Right lung (tissue), 5 donors: ENCODE measurements around the gene IRF4. TPM values are rescaled to one million over a fixed set of nuclear protein-coding genes. Genes with fewer than 3 reads are reported as not detected.

Experiments
- DNase-seq, 2 donors: peaks; one replicate each; pipeline ENCODE4 v3.0.0-alpha.2; 2013
- polyA plus RNA-seq, 5 donors: library from polyadenylated mRNA; unstranded; fragments of 120-200 nt; gene quantifications; one replicate each; pipeline versions ENCODE4 v1.2.1 to v1.2.3, GENCODE V29; 2013; ENCODE audit warnings: inconsistent platforms in 1 of 5, low replicate concordance in 1 of 5; ENCODE audit not compliant: insufficient read length in 5 of 5, insufficient read depth in 1 of 5

Gene IRF4
- polyA plus RNA-seq, 5 donors, result 0.19 to 0.86 (median 0.27) TPM

DNA sequence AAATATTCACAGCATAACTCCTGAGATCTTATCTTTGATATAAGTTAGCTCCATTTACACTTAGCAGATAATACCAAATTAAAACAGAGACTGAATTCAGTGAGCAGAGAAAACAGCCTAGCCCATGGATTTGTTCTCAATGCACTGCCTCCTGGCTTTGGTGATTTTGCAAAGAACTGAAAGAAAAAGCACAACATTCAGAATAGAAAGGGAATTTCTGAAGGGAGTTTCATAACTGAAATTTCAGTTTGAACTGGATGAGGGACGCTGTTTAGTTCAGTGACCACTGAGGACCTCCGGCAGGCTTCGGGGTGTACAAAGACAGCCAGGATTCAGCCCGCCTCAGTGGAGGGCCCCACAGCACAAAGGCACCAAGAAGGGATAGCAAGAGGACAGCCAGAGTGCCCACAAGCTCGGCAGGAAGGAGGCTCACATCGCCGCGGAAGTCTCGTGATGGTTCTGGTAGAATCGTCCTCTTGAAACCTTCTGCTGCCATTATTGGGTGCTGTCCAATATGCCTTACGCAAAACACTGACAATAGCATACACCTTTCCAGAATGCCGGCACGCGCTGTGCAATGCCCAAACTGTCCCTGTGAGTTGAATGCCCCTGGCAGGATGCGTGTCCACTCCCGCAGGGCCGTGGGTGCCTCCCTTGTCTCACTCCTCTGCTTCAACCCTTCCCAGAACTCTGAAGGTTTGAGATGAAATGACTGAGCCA is 9.7 kb upstream of the IRF4 start:
- DNase-seq, result no peak

DNA sequence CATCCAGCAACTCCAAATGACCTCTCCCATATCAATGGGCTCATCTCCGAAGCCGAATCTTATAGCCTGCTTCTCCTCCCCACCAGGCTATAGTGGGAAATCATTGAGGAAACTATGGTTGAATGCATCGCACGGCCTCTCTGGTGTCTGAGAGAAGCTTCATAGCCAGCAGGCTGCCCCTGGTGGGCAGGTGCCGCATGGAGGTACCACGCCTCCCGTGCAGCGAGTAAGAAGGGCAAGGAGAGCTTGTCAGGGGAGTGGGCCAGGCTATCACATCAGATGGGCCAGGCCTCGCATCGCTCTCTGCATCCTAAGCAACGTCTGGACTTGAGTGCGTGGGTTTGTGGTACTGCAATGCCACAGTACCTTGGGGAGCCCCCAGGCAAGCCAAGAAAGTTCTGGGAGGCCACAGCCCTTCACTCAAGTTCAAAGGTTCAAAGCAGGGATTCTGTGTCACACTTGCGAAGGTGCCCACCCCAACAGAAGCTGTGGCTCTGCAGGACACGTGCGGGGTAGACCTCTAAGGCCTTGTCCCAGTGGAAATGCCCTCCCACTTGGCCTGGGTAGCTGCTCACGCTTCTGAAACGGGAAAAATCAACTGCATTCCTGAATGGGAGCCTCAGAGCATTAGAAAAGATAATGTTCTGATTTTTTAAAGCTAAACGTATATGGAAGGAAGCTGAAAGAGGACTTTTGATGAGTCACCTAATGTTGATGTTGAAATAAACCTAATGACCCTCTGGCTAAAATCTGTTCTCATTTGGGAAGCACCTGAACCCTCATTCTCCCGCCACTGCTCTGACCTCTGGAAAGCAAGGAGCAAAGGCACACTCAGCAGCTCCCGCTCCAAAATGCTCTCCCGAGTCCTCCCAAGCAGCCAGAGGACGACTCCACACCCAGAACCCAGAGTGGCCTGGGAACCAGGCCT is 8.4 kb upstream of the IRF4 start:
- DNase-seq, result no peak

- no peak for DNase-seq
These were observed 7.7 kb upstream of the IRF4 start for GRCh38 chr6:383856-384255.

DNA sequence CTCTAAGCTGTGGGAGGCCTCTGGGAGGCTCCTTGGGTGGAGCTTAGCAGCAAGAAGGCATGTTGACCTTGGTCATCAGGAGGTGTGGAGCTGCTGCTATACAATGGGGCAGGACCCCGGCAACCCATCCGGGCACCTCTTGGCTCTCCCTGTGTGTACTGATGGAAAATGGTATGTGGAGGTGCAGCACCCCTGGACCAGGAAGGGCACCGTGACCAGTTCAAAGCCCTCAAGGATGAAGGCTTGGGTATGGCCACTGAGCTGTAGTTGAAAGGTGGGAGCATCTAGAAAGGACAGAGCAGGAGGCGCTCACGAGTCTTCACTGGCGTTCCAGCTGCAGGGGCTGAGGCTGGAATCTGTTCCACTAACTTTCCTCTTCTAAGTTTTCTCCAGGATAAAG is 6.7 kb upstream of the IRF4 start:
- DNase-seq, result no peak

GRCh38 chr6:385614-386013 is 5.9 kb upstream of the IRF4 start:
- no peak for DNase-seq

DNA sequence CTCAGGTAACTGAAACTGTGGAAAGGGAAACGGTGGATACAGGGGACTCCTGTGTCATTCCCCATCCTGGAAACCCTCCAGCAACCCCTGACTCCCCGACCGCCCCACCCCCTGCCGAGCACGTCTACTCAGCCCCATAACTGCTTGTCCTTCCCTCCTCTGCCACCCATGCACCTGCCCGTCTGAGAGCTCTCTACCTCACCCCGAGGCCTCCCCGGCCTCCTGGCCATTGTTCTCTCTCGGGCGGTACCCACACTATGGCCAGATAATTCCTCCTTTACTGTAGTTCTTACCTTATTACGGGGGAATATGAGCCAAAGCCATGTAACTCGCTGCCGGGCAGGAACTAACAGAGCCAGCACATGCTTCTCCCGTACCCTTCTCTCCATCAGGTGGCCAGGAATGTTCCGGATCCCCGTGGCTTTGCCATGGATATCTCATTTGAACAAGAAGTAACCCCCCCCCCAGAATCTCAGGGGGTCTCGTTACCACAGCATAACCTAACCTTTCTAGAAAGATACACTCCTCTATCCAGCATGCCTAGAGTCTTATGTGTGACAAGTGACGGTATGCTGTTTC is 4.8 kb upstream of the IRF4 start:
- no peak for DNase-seq

DNA sequence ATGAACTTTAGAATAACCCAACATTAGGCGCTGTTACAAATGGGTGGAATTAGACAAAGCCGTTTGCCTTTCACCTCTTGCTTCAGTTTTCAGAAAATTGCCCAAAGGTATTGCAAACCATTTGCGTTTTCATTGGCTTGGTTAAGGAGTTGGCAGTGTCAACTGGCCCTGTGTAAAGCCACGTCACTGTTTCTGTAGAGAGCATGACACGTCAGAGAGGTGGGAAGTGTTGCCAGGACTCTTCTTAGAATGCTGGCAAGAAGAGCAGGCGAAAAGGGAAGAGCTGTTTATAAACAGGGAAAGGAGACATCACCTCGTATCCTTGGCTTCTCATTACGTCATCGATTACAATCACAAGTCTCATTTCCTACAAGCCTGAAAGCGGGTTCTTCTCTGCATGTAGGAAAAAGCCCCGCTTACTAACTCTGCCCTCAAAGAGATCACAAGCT is 4.2 kb upstream of the IRF4 start:
- DNase-seq, result no peak

GRCh38 chr6:388202-388903 is 3.2 kb upstream of the IRF4 start:
- peak; percentile 56 to 57 for DNase-seq

- DNase-seq, result no peak
These were observed 2.4 kb upstream of the IRF4 start for GRCh38 chr6:389143-389542.

DNA sequence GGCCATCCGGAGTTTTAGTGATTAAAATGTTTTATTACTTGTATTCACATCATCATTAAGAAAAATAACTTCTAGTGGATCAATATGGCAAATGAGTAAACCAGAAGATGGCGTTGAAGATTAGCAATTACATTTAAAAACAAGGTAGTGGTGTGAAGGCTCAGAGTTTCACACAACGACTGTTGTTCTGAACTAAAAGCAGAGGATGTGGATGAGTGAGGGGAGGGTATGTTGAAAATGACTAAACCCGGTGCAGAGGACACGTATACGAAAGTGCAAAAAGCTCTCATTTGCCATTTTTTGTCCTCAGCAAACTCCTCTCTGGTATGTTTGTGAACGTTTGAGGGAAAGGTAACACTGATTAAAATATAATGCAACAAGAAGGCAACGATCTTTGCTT is 1.9 kb upstream of the IRF4 start:
- no peak for DNase-seq

DNA sequence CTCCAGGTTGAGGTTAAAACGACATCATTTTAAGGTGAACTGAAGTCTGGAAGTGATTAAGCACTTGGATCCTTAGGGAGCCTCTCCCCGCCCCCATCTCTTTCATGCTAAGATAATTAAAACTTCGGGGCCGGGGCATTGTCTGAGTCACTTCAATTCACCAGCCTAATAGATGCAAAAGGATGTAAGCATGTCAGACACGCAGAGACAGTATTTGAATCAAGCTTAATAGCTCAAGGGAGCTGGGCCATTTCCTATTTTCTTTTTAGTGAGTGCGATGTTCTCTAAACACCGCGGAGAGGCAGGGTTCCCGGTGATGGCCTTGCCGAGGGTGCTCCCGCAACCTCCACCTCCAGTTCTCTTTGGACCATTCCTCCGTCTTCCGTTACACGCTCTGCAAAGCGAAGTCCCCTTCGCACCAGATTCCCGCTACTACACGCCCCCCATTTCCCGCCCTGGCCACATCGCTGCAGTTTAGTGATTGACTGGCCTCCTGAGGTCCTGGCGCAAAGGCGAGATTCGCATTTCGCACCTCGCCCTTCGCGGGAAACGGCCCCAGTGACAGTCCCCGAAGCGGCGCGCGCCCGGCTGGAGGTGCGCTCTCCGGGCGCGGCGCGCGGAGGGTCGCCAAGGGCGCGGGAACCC is 516 bp upstream of the IRF4 start:
- no peak for DNase-seq

- DNase-seq, result no peak
These were observed 1.2 kb downstream of the IRF4 start for GRCh38 chr6:392441-393390.

DNA sequence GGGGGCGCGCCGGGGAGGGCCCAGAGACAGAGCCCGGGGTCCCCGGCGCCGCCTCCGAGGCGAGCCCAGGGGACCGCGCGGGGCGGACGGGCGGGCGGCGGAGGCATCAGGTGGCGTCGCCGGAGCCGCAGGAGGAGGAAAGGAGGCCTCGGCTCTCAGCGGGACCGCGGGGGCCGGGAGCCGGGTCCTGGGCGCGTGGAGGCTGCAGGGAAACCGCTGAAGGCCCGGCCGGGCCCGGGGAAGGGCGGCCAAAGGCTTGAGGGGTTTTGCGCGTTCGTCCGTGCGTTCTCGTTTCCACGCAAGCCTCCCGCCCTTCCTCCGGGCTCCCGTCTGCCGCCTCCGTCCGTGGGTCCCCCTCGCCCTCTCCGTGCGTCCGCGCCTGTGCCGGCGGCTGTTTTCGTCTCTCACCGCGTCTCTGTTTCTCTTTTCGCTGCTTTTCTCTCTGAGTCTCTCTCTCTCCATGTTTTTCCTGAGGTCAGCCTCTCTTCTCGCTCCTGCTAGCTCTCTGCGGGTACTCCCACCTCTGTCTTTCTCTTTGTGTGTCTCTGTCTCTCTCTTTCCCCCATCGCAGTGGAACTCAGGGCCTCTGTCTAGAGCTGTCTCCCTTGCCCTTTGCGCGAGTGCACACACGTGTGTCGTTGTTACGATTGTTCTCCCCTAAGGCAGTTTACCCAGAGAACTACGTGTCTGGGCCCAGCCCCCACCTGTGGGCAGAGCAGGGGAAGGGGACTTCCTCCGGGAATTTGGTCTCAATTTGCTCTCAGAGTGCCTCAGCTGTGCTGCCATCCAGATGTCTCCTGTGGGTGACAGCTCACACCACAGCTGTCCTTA is 2.1 kb downstream of the IRF4 start:
- DNase-seq, result no peak

DNA sequence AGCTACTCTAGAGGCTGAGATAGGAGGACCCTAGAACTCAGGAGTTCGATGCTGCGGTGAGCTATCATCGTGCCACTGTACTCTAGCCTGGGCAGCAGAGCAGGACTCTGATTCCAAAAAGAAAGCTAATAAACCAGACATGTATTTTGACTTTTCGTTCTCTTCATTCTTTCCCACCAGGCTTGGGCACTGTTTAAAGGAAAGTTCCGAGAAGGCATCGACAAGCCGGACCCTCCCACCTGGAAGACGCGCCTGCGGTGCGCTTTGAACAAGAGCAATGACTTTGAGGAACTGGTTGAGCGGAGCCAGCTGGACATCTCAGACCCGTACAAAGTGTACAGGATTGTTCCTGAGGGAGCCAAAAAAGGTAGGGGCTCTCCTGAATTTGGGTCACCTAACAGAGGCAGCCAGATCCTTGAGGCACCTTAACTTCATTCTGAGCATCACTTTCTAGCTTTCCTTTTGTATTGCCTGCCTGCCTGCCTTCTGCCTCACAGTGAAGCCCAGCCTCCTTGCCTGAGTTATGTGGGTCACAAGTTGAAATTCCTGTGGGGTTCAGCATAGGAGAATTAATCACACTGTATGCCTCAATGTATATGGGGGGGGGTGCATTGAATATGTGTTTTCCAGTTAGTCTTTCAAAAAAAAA is 3.2 kb downstream of the IRF4 start:
- DNase-seq, result no peak

- DNase-seq, result no peak
These were observed 4.0 kb downstream of the IRF4 start for GRCh38 chr6:395432-396125.

GRCh38 chr6:396126-396520 is 4.6 kb downstream of the IRF4 start:
- no peak for DNase-seq

DNA sequence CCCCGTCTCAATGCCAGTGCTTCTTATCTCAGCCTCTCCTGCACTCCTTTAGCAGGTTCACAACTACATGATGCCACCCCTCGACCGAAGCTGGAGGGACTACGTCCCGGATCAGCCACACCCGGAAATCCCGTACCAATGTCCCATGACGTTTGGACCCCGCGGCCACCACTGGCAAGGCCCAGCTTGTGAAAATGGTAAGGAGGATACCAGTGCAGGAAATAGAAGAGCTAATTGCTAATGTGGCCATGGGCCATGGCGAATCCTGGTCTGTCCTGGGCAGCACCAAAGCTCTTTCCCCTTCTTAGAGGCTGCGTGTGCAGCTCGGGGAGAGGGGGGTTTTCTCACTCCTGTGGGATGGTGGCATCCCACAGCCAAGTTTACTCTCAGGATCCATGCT is 5.5 kb downstream of the IRF4 start:
- no peak for DNase-seq

- DNase-seq, result no peak
These were observed 6.1 kb downstream of the IRF4 start for GRCh38 chr6:397604-398003.
